ENCODE measurements around the gene PTPRK.

PTPRK gene

DNA sequence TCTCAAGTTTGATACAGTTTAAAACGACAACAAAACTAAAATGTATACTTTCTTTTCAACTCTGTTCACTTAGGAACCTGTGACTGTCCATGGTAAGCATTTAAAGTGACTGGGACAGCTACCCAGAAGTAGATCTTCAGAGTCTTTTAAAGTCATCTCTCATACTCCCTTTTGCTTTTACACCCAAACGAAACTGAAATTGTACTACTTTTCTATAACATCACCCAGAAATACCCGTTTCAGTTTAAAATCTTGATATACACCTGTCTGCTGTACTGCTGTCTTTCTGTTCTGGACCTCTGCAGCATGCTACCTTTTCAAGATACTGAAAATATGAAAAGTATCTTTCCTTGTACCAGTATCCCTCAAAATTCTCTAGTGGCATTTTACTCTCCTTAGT lies 449.2 kb downstream of the PTPRK start:
- no peak for DNase-seq (ENCODE audit: low spot score)

DNA sequence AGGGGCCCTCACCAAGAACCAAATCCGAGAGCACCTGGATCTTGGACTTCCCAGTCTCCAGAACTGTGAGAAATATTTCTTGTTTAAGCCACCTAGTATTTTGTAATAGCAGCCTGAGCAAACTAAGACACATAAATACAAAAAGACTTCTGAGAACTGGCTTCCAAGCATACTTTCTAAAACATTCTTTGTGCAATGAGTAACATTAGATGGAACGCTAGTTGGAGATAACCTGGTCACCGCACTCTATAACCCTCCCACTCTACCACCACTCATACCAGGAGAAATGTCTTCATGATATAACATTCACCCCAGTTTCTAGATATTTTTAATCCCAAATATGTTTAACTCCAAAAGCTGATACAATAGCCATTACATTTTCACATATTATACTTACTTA lies 450.0 kb downstream of the PTPRK start:
- no peak for DNase-seq (ENCODE audit: low spot score)

DNA sequence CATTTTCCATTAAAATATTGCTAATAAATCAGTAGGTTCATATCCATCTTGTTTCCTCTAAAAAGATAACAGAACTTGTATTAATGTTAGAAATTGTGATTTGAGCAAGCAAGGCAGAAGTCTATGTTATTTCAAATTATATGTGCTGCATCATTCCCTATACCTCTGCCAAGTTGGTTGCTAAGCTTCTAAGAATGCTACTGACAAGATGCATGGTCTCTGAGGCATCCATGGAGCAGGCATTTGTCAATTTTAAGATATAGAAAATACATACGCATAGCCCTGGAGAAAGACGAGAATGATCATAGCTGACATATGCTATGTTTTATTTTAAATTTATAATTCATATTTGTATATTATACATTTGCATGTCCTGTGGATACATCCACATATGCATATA lies 451.2 kb downstream of the PTPRK start:
- no peak for DNase-seq (ENCODE audit: low spot score)

DNA sequence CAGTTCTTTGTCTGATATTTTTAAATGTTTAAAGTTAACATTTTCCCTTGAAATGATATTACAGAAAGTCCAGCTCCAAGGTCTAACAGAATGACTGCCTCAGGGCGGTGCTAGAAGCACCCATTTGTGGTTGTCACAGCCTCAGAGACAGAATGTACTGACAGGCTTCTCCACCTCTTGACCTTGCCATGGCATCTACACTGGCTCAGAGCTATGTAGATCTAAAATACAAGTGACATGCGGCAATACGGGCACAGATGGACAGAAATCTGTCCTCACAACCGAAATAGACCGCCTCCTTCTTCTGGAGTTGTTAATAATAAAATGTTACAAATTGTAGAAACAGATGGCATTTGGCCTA lies 452.3 kb downstream of the PTPRK start:
- DNase-seq (ENCODE audit: low spot score): peak; percentile 45

DNA sequence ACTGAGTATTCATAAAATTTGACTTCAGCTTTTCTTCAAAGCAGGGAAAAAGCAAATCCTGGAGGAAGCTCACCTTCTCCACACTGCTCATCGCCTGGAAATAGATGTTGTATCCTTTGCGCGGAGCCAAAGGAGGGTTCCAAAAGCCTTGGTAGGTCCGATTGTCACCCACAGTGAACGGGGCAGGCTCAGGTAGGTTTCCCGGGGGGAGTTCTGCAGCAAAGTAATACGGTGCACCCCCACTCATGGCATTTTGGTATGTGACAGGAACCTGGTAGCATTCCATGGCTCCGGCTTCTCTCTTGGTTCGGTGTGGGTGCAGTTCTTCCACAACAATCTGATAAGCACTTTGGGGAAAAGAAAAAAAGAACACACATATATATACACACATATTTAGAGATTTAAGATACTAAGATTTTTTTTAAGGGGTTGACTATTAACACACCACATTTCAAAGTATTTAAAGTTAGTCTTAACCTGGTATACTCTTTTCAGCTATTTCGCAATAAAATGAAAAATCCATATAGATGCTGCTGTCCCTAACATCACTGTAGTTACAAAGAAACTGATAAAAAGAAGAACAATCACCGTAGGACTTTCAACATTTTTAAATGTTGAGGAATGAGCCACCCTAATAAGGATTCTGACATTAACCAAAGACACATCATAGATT lies 452.8 kb downstream of the PTPRK start:
- DNase-seq (ENCODE audit: low spot score): no peak

DNA sequence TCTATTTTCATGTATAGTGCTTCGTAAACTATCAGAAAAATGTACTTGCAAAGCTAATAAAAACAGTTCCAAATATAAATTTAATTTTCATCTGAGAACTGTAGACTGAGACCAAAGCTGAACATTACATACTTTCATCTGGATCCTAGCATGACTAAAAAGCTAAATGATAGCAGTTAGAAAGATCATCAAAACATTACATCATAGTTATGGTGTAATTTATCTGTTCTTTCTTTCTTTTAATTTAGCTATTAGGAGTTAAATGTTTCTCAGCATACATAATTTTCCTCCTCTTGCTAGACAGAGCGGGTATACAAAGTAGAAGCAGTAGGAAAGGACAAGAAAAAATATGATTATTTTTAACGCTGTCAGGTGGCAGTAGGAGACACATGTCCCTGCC lies 455.3 kb downstream of the PTPRK start:
- DNase-seq (ENCODE audit: low spot score): no peak

DNA sequence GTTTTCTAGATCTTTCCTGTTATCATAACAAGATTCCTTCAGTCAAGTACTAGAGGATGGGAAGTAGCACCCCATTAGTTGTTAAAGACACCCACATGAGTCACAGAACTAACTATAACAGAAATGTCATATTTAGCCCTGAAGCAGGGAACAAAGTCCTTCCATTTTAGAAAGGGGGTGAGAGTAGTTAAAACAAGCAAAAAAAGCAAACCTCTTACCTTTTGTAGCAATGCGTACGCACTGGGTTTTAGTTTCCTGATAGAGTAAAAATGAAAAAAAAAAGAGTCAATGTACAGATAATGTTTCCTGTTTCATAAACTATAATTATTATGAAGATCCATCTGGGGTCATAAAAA lies 455.9 kb downstream of the PTPRK start:
- DNase-seq (ENCODE audit: low spot score): no peak

DNA sequence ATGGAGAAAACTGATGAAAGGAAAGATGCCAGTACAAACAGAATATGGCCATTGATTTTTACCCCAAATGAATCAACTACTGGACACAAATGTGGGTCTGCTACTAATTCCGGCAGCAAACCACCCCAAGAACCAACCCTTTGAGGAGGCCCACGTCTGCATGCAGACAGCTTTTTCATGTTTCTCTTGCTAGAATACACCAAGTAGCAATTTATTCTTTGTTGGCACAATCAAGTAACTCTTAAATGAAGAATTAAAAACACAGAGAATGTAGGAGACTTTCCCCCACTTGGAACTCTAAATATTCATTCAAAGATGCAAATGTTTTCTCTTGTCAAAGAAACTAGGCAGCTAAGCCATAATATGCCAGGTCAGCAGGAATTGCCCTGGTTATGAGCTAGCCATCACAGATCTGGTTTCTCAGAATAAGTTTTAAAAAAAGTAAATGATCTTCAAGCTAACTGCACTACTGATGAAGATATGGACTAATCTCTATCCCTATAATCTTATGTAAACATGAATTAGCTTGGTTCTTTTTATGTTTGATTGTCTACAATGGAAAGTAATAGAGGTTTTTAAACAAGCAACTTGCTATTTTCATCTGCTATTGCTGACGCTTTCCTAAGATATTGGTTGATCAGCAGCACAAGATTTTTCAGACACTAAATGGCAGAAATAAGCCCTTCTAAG lies 456.4 kb downstream of the PTPRK start:
- DNase-seq (ENCODE audit: low spot score): peak; percentile 24

DNA sequence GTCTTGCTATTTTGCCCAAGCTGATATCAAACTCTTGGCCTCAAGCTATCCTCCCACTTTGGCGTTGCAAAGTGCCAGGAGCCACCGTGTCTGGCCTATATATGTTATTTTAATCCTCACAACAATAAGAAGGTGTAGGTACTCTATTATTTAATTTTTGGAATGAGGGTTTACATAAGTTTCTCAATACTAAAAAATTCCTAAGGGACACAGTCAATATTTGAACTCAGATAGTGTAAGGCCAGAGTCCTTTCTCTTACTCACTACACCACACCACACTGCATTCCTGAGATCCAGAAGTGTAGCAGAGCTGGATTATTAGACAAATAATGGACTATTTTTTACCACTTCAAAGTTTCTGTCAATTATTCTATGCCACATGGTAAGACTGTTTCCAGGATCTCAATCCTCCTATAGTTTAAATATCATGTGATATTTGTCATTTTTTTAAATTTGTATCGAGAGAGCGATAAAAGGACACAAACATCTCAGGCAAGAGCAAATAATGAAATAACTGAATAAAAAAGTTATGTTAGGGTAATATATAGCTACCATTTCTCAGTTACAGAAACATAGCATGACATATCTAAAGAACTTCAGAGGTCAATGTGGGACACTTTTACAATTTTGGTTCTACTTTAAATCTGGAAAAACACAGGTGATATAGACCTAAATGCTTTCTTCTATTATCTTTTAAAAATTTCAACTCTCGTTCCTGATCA lies 457.4 kb downstream of the PTPRK start:
- DNase-seq (ENCODE audit: low spot score): no peak

DNA sequence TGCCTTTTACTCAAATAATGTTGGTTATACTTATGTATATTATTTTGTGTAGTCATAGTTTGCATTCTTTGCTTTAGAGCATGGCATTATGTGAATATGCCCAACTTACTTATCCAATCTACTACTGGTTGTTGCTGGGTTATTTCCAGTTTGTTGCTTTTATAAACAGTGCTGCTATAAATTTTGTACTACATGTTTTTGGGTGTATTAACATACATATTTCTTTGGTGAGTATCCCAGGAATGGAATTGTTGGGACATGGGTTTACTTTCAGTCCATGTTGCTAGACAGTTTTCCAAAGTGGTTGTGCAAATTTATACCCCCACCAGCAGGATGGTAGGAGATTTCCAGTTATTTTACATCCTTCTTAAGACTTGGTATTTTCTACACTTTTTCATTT lies 462.5 kb downstream of the PTPRK start:
- no peak for DNase-seq (ENCODE audit: low spot score)

DNA sequence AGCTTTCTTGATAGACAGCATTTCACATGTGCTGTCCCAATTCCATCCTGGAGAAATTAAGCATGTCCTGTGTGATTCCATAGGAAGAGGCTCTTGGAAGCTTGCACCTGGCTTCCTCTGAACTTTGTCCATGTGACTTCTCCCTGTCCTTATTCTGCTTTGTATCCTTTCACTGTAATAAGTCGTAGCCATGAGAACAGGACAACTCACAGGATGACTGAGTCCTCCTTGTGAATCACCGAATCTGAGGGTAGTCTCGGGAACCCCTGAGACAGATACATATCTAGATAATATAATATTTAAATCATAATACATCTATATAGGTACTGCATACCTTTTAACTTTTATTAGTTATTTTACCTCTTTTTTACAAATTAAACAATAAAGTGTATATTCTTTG lies 462.9 kb downstream of the PTPRK start:
- no peak for DNase-seq (ENCODE audit: low spot score)

DNA sequence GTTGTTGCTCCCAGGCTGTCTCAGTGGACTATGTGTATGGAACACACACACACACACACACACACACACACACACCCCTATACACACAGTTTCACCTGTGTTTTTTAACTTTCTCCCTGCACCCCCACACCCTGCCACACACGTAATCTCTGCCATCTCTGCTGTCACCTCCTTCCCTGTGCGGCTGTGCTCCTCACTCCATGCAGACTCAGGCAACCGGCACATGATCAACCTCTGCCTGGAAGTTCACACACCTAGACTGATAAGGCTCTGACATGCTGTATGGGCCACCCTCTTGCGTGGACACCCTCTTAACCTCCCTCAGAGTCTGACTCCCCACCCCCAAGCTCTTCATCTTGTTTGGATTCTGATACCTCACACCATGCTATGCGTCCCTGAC lies 467.3 kb downstream of the PTPRK start:
- DNase-seq (ENCODE audit: low spot score): no peak

DNA sequence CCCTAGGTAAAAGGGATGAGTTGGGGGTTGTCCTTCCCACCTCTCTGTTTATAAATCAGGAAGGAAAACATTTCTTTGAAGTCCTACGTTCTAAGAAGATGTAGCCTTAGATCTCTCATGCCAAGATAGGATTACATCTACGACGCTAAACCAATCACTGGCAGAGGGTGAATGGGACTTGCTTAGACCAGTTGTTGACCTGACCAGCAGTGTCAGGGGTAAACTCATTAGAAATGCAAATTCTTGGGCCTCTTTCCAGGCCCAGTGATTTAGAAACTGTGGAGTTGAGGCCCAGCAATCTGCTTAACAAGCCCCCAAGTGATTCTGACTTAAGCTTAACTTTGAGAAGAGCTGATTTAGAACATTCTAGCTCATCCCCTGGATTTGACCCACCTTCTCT lies 472.4 kb downstream of the PTPRK start:
- DNase-seq (ENCODE audit: low spot score): no peak

DNA sequence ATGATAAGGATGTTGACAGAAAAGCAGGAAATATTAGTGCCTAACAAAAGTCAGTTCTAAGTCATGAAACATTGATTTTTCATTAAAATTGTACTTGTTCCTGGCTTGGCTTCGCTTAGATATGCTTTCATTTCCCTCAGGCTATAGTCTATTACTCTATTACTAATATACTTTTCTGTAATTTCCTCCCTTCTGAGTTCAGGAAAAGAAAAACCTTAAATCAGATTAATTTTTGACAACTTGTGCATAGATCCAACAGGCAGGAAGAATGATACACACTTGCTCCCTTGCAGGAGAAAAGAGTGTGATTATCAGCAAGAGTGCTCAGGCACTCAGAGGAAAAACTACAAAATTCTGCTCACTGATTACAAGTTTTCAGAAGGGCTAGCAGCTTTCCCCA lies 474.4 kb downstream of the PTPRK start:
- no peak for DNase-seq (ENCODE audit: low spot score)

DNA sequence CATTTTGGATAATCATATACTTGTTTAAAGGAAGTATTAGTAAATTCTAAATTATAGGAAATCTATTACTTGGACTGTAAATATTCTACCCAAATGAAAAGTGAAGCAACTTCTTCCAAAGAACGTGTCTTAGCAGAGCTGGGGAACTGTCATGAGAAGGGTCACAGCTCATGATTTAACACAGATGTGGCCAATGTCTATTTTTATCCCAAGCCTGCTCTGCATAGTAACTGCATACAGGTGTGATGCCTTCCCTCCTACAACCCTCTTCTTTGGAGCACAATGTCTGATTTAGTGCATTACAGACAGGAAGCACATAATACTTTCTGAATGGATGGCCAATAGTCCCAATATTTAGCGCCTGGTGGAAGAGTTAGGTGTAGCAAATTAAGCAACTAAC lies 480.9 kb downstream of the PTPRK start:
- DNase-seq (ENCODE audit: low spot score): no peak

DNA sequence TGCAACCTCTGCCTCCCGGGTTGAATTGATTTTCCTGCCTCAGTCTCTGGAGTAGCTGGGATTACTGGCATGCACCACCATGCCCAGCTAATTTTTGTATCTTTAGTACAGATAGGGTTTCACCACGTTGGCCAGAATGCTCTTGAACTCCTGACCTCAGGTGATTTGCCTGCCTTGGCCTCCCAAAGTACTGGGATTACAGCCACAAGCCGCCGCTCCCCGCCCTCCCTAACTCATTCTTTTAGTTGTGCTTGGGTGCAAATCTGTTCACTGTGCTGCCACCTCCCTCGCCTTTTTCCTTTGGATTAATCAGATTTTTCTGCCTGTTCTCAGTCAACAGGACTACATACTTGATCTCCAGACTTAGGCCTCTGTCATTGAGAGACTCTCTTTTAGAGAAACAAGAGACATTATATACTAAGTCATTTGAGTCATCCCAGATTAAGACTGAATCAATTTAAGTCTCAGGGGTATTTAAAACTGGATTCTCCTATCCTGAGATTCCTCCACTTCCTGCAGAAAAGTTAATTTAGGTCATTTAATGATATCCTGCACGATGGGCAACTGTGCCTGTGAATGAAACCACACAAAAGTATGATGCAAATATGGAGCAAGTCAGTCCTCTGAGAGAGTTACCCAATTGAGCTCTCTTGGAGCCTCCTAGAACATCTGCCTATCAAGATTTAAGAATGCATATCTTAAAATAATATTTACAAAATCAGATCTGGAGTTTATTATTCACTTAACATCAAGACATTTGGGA lies 483.4 kb downstream of the PTPRK start:
- no peak for DNase-seq (ENCODE audit: low spot score)

DNA sequence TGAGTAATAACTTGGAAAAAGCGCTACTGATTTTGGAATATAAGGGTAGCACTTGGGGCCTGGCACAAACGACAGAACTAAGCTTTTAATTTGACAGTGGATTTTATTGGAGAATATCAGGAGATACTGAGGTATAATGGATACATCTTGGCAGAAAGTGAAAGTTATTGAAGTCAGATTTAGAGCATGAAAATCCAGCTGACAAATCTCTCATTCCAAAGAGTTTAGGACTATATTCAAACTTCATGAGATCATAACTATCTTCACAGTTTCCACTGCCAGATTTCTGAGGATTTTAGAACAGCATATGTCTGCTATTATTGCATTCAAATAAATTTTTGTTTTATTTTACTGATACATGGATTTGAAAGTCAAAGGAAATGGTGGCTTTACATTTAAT lies 487.2 kb downstream of the PTPRK start:
- DNase-seq (ENCODE audit: low spot score): no peak

DNA sequence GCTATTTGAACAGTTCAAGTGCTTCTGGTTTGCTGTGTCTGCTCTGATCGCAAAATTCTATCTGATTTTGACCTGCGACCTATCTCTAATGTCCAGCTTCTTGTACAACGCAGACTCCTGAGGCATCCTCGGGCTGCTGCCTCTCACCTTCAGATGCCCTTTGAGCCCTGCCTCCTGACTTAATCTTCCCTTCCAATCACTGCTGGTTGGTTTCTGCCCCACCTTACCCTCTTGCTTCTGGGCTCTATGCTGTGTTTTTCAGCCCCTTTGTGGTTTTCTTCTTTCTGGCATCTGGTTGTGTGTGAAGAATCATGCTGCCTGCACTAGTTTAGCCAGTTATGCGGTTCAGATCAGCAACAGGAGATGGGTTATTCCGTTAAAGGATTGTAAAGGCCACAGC lies 488.4 kb downstream of the PTPRK start:
- no peak for DNase-seq (ENCODE audit: low spot score)

DNA sequence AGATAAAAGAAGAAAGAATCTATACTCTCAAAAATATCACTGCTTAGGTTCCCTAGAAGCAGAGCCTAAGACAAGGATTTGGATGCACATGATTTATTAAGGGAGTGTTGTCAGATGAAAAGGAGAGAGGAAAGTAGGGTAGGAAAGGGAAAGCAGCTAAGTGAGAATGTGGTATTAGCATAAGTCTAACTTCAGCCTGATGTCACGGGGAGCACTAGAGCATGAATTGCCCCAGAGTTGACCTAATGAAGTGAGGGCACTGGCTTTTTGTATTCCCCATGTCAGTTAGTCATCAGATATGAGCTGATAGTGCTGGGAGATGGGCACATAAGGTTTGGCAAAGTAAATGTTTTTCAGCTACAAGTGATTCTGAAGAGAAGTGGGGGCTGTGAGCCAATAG lies 490.6 kb downstream of the PTPRK start:
- DNase-seq (ENCODE audit: low spot score): no peak

DNA sequence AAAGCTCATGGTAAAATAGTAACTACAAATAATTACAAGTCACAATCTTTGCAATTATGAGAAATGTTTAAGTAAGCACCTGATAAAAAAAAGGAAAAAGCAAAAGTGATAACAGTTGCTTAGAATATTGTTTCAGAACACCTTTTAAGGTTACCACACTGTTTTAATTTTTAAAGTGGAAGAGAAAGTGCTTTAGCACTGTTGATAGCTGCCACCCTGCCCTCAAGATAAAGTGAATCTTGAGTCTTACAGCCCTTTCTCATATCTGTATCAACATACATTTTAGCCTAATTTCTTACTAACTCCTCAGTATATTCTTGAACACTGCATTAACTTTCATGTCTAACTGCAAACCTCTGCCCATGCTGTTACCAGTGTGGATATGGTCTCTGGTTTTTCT lies 492.2 kb downstream of the PTPRK start:
- DNase-seq (ENCODE audit: low spot score): no peak

DNA sequence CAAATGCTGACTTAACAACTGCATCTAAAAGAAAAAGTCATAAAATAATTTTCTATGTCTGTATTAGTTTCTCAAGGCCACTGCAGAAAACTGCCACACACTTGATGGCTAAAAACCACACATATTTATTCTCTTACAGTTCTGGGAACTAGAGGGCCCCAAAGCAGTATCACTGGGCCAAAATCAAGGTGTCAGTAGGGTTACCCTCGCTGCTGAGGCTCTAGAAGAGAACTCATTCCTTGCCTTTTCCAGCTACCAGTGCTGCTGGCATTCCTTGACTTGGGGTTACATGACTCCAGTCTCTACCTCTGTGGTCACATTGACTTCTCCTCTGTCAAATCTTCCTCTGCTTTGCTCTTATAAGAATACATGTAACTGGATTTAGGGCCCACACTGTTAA lies 494.9 kb downstream of the PTPRK start:
- no peak for DNase-seq (ENCODE audit: low spot score)

DNA sequence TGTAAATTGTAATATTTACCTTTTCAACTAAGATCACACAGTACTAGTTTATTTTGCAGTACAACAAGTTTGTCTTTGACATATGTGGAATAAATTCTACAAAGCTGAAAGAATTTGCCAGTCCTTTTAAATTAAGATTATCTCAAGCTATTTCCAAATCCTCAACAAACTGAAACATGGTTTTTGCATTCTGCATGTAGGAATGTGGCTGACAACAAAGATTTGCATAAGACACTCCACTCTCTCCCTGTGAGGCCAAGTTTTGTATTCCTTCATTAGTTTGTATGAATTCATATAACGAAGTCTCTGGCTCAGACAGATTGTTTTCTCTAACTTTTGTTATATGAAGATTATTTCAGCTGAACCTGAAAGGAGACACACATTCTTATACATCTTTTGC lies 495.4 kb downstream of the PTPRK start:
- DNase-seq (ENCODE audit: low spot score): no peak

DNA sequence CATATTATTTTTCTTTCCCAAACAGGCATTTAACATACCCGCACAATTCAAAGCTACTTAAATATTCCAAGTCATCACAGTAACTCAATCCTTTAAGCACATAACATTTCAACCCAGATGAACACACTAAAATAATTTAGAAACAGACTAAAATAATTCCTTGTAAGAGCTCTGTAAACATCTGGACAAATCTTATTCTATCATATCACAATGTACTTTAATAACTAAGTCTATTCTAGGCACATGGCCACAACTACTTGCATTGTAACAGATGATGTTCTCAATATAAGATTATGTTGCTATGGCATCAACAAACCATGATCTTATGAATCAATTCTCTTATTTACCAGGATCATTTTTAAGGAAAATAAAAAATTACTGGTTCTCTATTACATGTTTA lies 496.4 kb downstream of the PTPRK start:
- no peak for DNase-seq (ENCODE audit: low spot score)

Data from globus pallidus (tissue), 1 donor.